ES-I3 (cell line): Measurements from ENCODE around the gene CCDC85C.

Experiments used
- H3K36me3 ChIP-seq: 2 replicates; pipeline ENCODE4 v1.6.1; 2013; ENCODE audit warnings: mild to moderate bottlenecking, low read length, control low read depth, moderate library complexity; ENCODE audit not compliant: insufficient read depth
- H3K4me1 ChIP-seq: 2 replicates; pipeline ENCODE4 v1.6.1; 2013; ENCODE audit warnings: mild to moderate bottlenecking, control low read depth, low read length; ENCODE audit not compliant: insufficient read depth
- H3K9ac ChIP-seq: 2 replicates; pipeline ENCODE4 v1.6.1; 2013; ENCODE audit warnings: low read depth, mild to moderate bottlenecking, low read length, moderate library complexity
- H3K9me3 ChIP-seq: 2 replicates; pipeline ENCODE4 v1.6.1; 2013; ENCODE audit warnings: mild to moderate bottlenecking, low read length, moderate library complexity; ENCODE audit not compliant: control insufficient read depth, insufficient read depth

Gene CCDC85C

GRCh38 chr14:99535448-99535847, 68.6 kb downstream of the CCDC85C start:
- Histone ChIP-seq H3K36me3 (no peaks in the 10 kb centered on the region), H3K4me1 (peaks cover 41% of the 10 kb centered on the region), H3K9me3 (no peaks in the 10 kb centered on the region), H3K9ac (no peak overlapping the region)

GRCh38 chr14:99534863-99535262, 69.1 kb downstream of the CCDC85C start:
- Histone ChIP-seq H3K36me3 (no peaks in the 10 kb centered on the region), H3K4me1 (peaks cover 47% of the 10 kb centered on the region), H3K9me3 (no peaks in the 10 kb centered on the region), H3K9ac (no peak overlapping the region)

GRCh38 chr14:99534333-99534732, 69.7 kb downstream of the CCDC85C start:
- H3K9ac ChIP-seq, result no peak overlapping the region

GRCh38 chr14:99532310-99532709, 71.7 kb downstream of the CCDC85C start:
- Histone ChIP-seq H3K36me3 (peaks cover 2% of the 10 kb centered on the region; the same call in 1 of the 2 replicates), H3K9me3 (no peaks in the 10 kb centered on the region), H3K9ac (no peak overlapping the region), H3K4me1 (peaks cover 34% of the 10 kb centered on the region)

More at GRCh38 chr14:99534333-99534732, 69.7 kb downstream of the CCDC85C start:
- no peaks in the 10 kb centered on the region for H3K9me3 ChIP-seq
- H3K4me1 ChIP-seq, result peaks cover 47% of the 10 kb centered on the region
- no peaks in the 10 kb centered on the region for H3K36me3 ChIP-seq

- Histone ChIP-seq H3K9ac (no peak overlapping the region), H3K9me3 (no peaks in the 10 kb centered on the region), H3K36me3 (peaks cover 2% of the 10 kb centered on the region; the same call in 1 of the 2 replicates), H3K4me1 (peaks cover 25% of the 10 kb centered on the region)
Observed at GRCh38 chr14:99531251-99532096, 72.5 kb downstream of the CCDC85C start.

GRCh38 chr14:99530407-99531155, 73.4 kb downstream of the CCDC85C start:
- Histone ChIP-seq H3K9me3 (no peaks in the 10 kb centered on the region), H3K9ac (no peak overlapping the region)

GRCh38 chr14:99529899-99530298, 74.1 kb downstream of the CCDC85C start:
- H3K4me1 ChIP-seq, result peaks cover 22% of the 10 kb centered on the region
- no peak overlapping the region for H3K9ac ChIP-seq
- H3K9me3 ChIP-seq, result no peaks in the 10 kb centered on the region
- peaks cover 2% of the 10 kb centered on the region; the same call in 1 of the 2 replicates for H3K36me3 ChIP-seq

More at GRCh38 chr14:99530407-99531155, 73.4 kb downstream of the CCDC85C start:
- Histone ChIP-seq H3K4me1 (peaks cover 17% of the 10 kb centered on the region), H3K36me3 (peaks cover 2% of the 10 kb centered on the region; the same call in 1 of the 2 replicates)

- no peaks in the 10 kb centered on the region for H3K9me3 ChIP-seq
- H3K9ac ChIP-seq, result no peak overlapping the region
- peaks cover 44% of the 10 kb centered on the region for H3K4me1 ChIP-seq
- H3K36me3 ChIP-seq, result peaks cover 2% of the 10 kb centered on the region; the same call in 1 of the 2 replicates
Observed at GRCh38 chr14:99527427-99528076, 76.5 kb downstream of the CCDC85C start.

- Histone ChIP-seq H3K36me3 (peaks cover 2% of the 10 kb centered on the region; the same call in 1 of the 2 replicates), H3K9ac (no peak overlapping the region), H3K9me3 (no peaks in the 10 kb centered on the region), H3K4me1 (peaks cover 49% of the 10 kb centered on the region)
Observed at GRCh38 chr14:99527026-99527425, 77.0 kb downstream of the CCDC85C start.

GRCh38 chr14:99525699-99526080, 78.3 kb downstream of the CCDC85C start:
- Histone ChIP-seq H3K4me1 (peaks cover 46% of the 10 kb centered on the region), H3K36me3 (peaks cover 2% of the 10 kb centered on the region; the same call in 1 of the 2 replicates), H3K9me3 (no peaks in the 10 kb centered on the region), H3K9ac (no peak overlapping the region)

- peaks cover 42% of the 10 kb centered on the region for H3K4me1 ChIP-seq
Observed at GRCh38 chr14:99524804-99525698, 79.0 kb downstream of the CCDC85C start.

GRCh38 chr14:99524091-99524661, 79.8 kb downstream of the CCDC85C start:
- Histone ChIP-seq H3K36me3 (peaks cover 2% of the 10 kb centered on the region; the same call in 1 of the 2 replicates), H3K9ac (no peak overlapping the region), H3K4me1 (peaks cover 40% of the 10 kb centered on the region), H3K9me3 (no peaks in the 10 kb centered on the region)

More at GRCh38 chr14:99524804-99525698, 79.0 kb downstream of the CCDC85C start:
- Histone ChIP-seq H3K9me3 (no peaks in the 10 kb centered on the region), H3K36me3 (peaks cover 2% of the 10 kb centered on the region; the same call in 1 of the 2 replicates), H3K9ac (no peak overlapping the region)

GRCh38 chr14:99523704-99524055, 80.3 kb downstream of the CCDC85C start:
- peaks cover 40% of the 10 kb centered on the region for H3K4me1 ChIP-seq
- no peaks in the 10 kb centered on the region for H3K9me3 ChIP-seq
- no peak overlapping the region for H3K9ac ChIP-seq
- H3K36me3 ChIP-seq, result no peaks in the 10 kb centered on the region
